H9 (cell line): Measurements from ENCODE around the gene CLECL1. TPM values are rescaled to one million over a fixed set of nuclear protein-coding genes. Genes with fewer than 3 reads are reported as not detected.

ENCODE experiments used
- DNase-seq: peaks from one replicate; pipeline ENCODE4 v3.0.0-alpha.2; 2017
- H2AFZ ChIP-seq: one replicate; pipeline ENCODE4 v1.6.1; 2013; ENCODE audit warnings: mild to moderate bottlenecking, low read length, control low read depth, moderate library complexity
- H2AK5ac ChIP-seq: 2 replicates; pipeline ENCODE4 v1.6.1; 2013; ENCODE audit warnings: low read length, control low read depth, mixed read lengths; ENCODE audit not compliant: insufficient read length
- H2BK120ac ChIP-seq: one replicate; pipeline ENCODE4 v1.6.1; 2013; ENCODE audit warnings: low read depth, mild to moderate bottlenecking, low read length, control low read depth, inconsistent platforms; ENCODE audit not compliant: poor library complexity, severe bottlenecking
- H2BK12ac ChIP-seq: 2 replicates; pipeline ENCODE4 v1.6.1; 2013; ENCODE audit warnings: low read length, control low read depth, mixed read lengths, low read depth; ENCODE audit not compliant: insufficient read length
- H2BK15ac ChIP-seq: 2 replicates; pipeline ENCODE4 v1.6.1; 2013; ENCODE audit warnings: low read depth, low read length, control low read depth
- H2BK20ac ChIP-seq: one replicate; pipeline ENCODE4 v1.6.1; 2013; ENCODE audit warnings: low read depth, mild to moderate bottlenecking, low read length, control low read depth, inconsistent platforms; ENCODE audit not compliant: poor library complexity, severe bottlenecking
- H2BK5ac ChIP-seq: 2 replicates; pipeline ENCODE4 v1.6.1; 2013; ENCODE audit warnings: low read length, control low read depth, mixed read lengths; ENCODE audit not compliant: insufficient read length
- H3K14ac ChIP-seq: 2 replicates; pipeline ENCODE4 v1.6.1; 2013; ENCODE audit warnings: low read length, control low read depth; ENCODE audit not compliant: insufficient read depth
- H3K18ac ChIP-seq: 2 replicates; pipeline ENCODE4 v1.6.1; 2013; ENCODE audit warnings: low read depth, mild to moderate bottlenecking, mixed read lengths, low read length, control low read depth; ENCODE audit not compliant: insufficient read length
- H3K23ac ChIP-seq: 2 replicates; pipeline ENCODE4 v1.6.1; 2013; ENCODE audit warnings: low read length, control low read depth, mixed read lengths, low read depth; ENCODE audit not compliant: insufficient read length
- H3K23me2 ChIP-seq: 2 replicates; pipeline ENCODE4 v1.6.1; 2013; ENCODE audit warnings: low read depth, mild to moderate bottlenecking, mixed read lengths, low read length, control low read depth; ENCODE audit not compliant: insufficient read length, poor library complexity, severe bottlenecking
- H3K27ac ChIP-seq: 2 replicates; pipeline ENCODE4 v1.5.1; 2013; ENCODE audit warnings: low read length, control low read depth, mixed read lengths, low read depth; ENCODE audit not compliant: insufficient read length
- H3K27me3 ChIP-seq: 2 replicates; pipeline ENCODE4 v1.6.1; 2013; ENCODE audit warnings: low read length, control low read depth, inconsistent platforms; ENCODE audit not compliant: insufficient read depth
- H3K4ac ChIP-seq: 2 replicates; pipeline ENCODE4 v1.6.1; 2013; ENCODE audit warnings: low read depth, mild to moderate bottlenecking, control low read depth, inconsistent platforms, low read length, moderate library complexity
- H3K4me1 ChIP-seq: 2 replicates; pipeline ENCODE4 v1.6.1; 2013; ENCODE audit warnings: low read length, control low read depth, inconsistent platforms; ENCODE audit not compliant: insufficient read depth
- H3K4me2 ChIP-seq: 2 replicates; pipeline ENCODE4 v1.6.1; 2013; ENCODE audit warnings: low read length, control low read depth, mixed read lengths; ENCODE audit not compliant: insufficient read length, insufficient read depth
- H3K56ac ChIP-seq: 2 replicates; pipeline ENCODE4 v1.6.1; 2013; ENCODE audit warnings: low read depth, mild to moderate bottlenecking, mixed read lengths, low read length, control low read depth; ENCODE audit not compliant: insufficient read length
- H3K79me1 ChIP-seq: 2 replicates; pipeline ENCODE4 v1.6.1; 2013; ENCODE audit warnings: low read depth, mild to moderate bottlenecking, moderate library complexity, low read length, control low read depth, inconsistent platforms; ENCODE audit not compliant: insufficient read depth, poor library complexity, severe bottlenecking
- H3K79me2 ChIP-seq: 2 replicates; pipeline ENCODE4 v1.6.1; 2013; ENCODE audit warnings: low read length, control low read depth, inconsistent platforms; ENCODE audit not compliant: insufficient read depth
- H3K9ac ChIP-seq: 2 replicates; pipeline ENCODE4 v1.6.1; 2013; ENCODE audit warnings: low read length, control low read depth, mixed read lengths; ENCODE audit not compliant: insufficient read length; ENCODE audit errors: extremely low read depth
- H3K9me3 ChIP-seq: one replicate; pipeline ENCODE4 v1.6.1; 2013; ENCODE audit warnings: low read depth, low read length, inconsistent platforms; ENCODE audit not compliant: control insufficient read depth
- H3T11ph ChIP-seq: one replicate; pipeline ENCODE4 v1.6.1; 2013; ENCODE audit warnings: mild to moderate bottlenecking, low read length, control low read depth, inconsistent platforms
- H4K20me1 ChIP-seq: one replicate; pipeline ENCODE4 v1.6.1; 2013; ENCODE audit not compliant: control insufficient read depth, insufficient read length, insufficient read depth
- H4K5ac ChIP-seq: 2 replicates; pipeline ENCODE4 v1.6.1; 2013; ENCODE audit warnings: low read depth, mild to moderate bottlenecking, mixed read lengths, low read length, control low read depth; ENCODE audit not compliant: insufficient read length
- H4K8ac ChIP-seq: replicated peaks from 2 replicates; pipeline ENCODE4 v1.6.1; 2013; ENCODE audit warnings: low read length, control low read depth, mixed read lengths, low read depth; ENCODE audit not compliant: insufficient read length
- H4K91ac ChIP-seq: 2 replicates; pipeline ENCODE4 v1.6.1; 2013; ENCODE audit warnings: low read depth, mild to moderate bottlenecking, moderate library complexity, mixed read lengths, low read length, control low read depth; ENCODE audit not compliant: insufficient read length
- H3K27ac Mint-ChIP-seq, 3 experiments: 2 replicates in 2 of 3; 3 replicates in 1 of 3; pipeline ENCODE4 v1.8.0; 2020 to 2021; ENCODE audit warnings: mixed read lengths in 3 of 3, mild to moderate bottlenecking in 1 of 3, moderate library complexity in 1 of 3
- H3K27me3 Mint-ChIP-seq: 2 replicates; pipeline ENCODE4 v1.8.0; 2021; ENCODE audit warnings: low read depth, mild to moderate bottlenecking, moderate library complexity, mixed read lengths
- H3K36me3 Mint-ChIP-seq, 3 experiments: 2 replicates in 2 of 3; 3 replicates in 1 of 3; pipeline ENCODE4 v1.8.0; 2020 to 2021; ENCODE audit warnings: low read depth in 3 of 3, mixed read lengths in 3 of 3; ENCODE audit not compliant: insufficient read depth in 1 of 3
- H3K4me1 Mint-ChIP-seq, 2 experiments: 2 replicates each; pipeline ENCODE4 v1.8.0; 2020; ENCODE audit warnings: mixed read lengths in 2 of 2
- H3K4me3 Mint-ChIP-seq, 2 experiments: 2 replicates in 1 of 2; 3 replicates in 1 of 2; pipeline ENCODE4 v1.8.0; 2020 to 2021; ENCODE audit warnings: mild to moderate bottlenecking in 2 of 2, mixed read lengths in 2 of 2, moderate library complexity in 1 of 2
- H3K9me3 Mint-ChIP-seq, 2 experiments: 2 replicates in 1 of 2; 3 replicates in 1 of 2; pipeline ENCODE4 v1.8.0; 2020; ENCODE audit warnings: mild to moderate bottlenecking in 2 of 2, mixed read lengths in 2 of 2, moderate library complexity in 1 of 2
- WGBS: extraction: QIAGEN DNeasy Blood & Tissue Kit; methylation state at CpG from one replicate; pipeline ENCODE4 v1.1.7; 2013; ENCODE audit warnings: missing lambda C conversion rate, low lambda C conversion rate, mixed read lengths; ENCODE audit not compliant: insufficient read length; ENCODE audit errors: extremely low coverage; 5-methylcytosine and 5-hydroxymethylcytosine counted together
- total RNA-seq: library from RNA; stranded (reverse); gene quantifications from 2 replicates; pipeline ENCODE4 v1.2.1, GENCODE V29; 2021
- TF ChIP-seq, protein P1 (sequence below): fragments of 200-600 bp; sonication (generic); conservative IDR thresholded peaks from 3 replicates; pipeline ENCODE4 v1.8.0; 2021; ENCODE audit warnings: antibody characterized with exemption, mild to moderate bottlenecking

The CLECL1 gene
- total RNA-seq, 1 experiment from 2014 or later: not detected

DNA sequence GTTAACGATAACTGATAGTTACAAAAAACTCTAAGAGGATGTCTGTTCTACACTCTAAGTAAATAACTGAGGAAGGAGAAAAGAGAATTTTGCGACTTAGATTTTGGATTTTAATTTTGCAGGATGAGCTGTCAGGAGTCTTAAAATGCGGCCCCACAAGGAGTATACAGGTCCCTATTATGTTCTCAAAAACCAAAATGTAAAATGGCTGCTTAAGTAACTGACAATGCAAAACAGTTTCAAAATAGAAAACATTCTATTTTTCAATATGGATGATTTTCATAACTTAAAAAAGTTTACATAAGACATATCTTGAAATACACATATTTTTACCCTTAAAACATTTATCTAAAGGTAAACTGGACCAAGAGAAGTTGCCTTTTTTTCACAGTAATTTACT, 25.2 kb upstream of the CLECL1 start:
- TF ChIP-seq, protein P1, sequence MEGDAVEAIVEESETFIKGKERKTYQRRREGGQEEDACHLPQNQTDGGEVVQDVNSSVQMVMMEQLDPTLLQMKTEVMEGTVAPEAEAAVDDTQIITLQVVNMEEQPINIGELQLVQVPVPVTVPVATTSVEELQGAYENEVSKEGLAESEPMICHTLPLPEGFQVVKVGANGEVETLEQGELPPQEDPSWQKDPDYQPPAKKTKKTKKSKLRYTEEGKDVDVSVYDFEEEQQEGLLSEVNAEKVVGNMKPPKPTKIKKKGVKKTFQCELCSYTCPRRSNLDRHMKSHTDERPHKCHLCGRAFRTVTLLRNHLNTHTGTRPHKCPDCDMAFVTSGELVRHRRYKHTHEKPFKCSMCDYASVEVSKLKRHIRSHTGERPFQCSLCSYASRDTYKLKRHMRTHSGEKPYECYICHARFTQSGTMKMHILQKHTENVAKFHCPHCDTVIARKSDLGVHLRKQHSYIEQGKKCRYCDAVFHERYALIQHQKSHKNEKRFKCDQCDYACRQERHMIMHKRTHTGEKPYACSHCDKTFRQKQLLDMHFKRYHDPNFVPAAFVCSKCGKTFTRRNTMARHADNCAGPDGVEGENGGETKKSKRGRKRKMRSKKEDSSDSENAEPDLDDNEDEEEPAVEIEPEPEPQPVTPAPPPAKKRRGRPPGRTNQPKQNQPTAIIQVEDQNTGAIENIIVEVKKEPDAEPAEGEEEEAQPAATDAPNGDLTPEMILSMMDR: no peak
- Histone ChIP-seq H3K14ac (no peak overlapping the region), H3K9ac (no peak overlapping the region), H3K27me3 (no peaks in the 10 kb centered on the region), H3K23ac (no peak overlapping the region), H3K9me3 (no peaks in the 10 kb centered on the region), H2AFZ (no peak overlapping the region), H4K91ac (no peak overlapping the region), H4K20me1 (no peaks in the 10 kb centered on the region), H2BK120ac (no peak overlapping the region), H3T11ph (no peak overlapping the region), H3K4me2 (no peak overlapping the region), H3K27ac (no peak overlapping the region), H3K4me1 (no peaks in the 10 kb centered on the region), H2BK15ac (no peak overlapping the region), H3K23me2 (no peaks in the 10 kb centered on the region), H4K5ac (no peak overlapping the region), H3K4ac (no peak overlapping the region), H3K18ac (no peak overlapping the region), H3K56ac (no peak overlapping the region), H4K8ac (no peak overlapping the region), H3K79me2 (no peaks in the 10 kb centered on the region), H2BK12ac (no peak overlapping the region), H2BK20ac (no peak overlapping the region), H2AK5ac (no peak overlapping the region), H3K79me1 (no peaks in the 10 kb centered on the region), H2BK5ac (no peak overlapping the region)
- H3K4me3 Mint-ChIP-seq: no peak overlapping the region
- H3K36me3 Mint-ChIP-seq: no peaks in the 10 kb centered on the region
- peaks cover 14 to 16% of the 10 kb centered on the region in 2 experiments; a peak in 3 of 4 replicates for H3K4me1 Mint-ChIP-seq
- no peaks in the 10 kb centered on the region for H3K9me3 Mint-ChIP-seq
- no CpG with 5 or more reads among the region's 3 CpGs for WGBS
- no peaks in the 10 kb centered on the region for H3K27me3 Mint-ChIP-seq
- DNase-seq: no peak
- H3K27ac Mint-ChIP-seq: no peak overlapping the region
